Measurements from ENCODE around the gene LRFN2. TPM values are rescaled to one million over a fixed set of nuclear protein-coding genes. Genes with fewer than 3 reads are reported as not detected.

Gene LRFN2
- total and polyA plus RNA-seq, 2 experiments from 2014 or later = 0.29 to 2.5 TPM

- DNase-seq (ENCODE audit: low spot score) (no peak), ATAC-seq (no peak)
- H3K36me3 ChIP-seq (ENCODE audit: insufficient read depth) = no peaks in the 10 kb centered on the region
- H3K36me3 Mint-ChIP-seq (ENCODE audit: low read depth) = no peaks in the 10 kb centered on the region
- no peaks in the 10 kb centered on the region for H3K9me3 Mint-ChIP-seq
- H2AFZ ChIP-seq = no peak overlapping the region
- H3K27ac Mint-ChIP-seq = no peak overlapping the region
- H3F3A ChIP-seq (replicated peaks; ENCODE audit: low read depth) = no peaks in the 10 kb centered on the region
- no peak overlapping the region for H3K4me2 ChIP-seq
- no peaks in the 10 kb centered on the region; the same call in 1 of the 2 replicates for H3K4me1 ChIP-seq (ENCODE audit: insufficient read depth)
- H3K79me2 ChIP-seq (replicated peaks; ENCODE audit: insufficient read depth) = peaks cover 9% of the 10 kb centered on the region; the same call in 1 of the 2 replicates
- no peak overlapping the region for H3K4me3 ChIP-seq
- peaks cover 2% of the 10 kb centered on the region for H3K27me3 Mint-ChIP-seq (ENCODE audit: insufficient read depth, low read depth, poor library complexity)
- no peaks in the 10 kb centered on the region for H4K20me1 ChIP-seq (replicated peaks; ENCODE audit: insufficient read depth)
- no peaks in the 10 kb centered on the region for H3K27me3 ChIP-seq (ENCODE audit: insufficient read depth)
- TF ChIP-seq EZH2 (IDR thresholded peaks at IDR 0.05; ENCODE audit: low read depth, unreplicated experiment) (no peak), ZNF462 (CRISPR knock-in tag; IDR thresholded peaks at IDR 0.05) (no peak)
- H3K4me1 Mint-ChIP-seq = peaks cover 21% of the 10 kb centered on the region
- no peak overlapping the region for H3K4me3 Mint-ChIP-seq
- no peak overlapping the region for H3K27ac ChIP-seq (ENCODE audit: low read depth)
- no peaks in the 10 kb centered on the region for H3K9me2 ChIP-seq (ENCODE audit: insufficient read depth)
Measured at GRCh38 chr6:40579101-40579500, 8.1 kb downstream of the LRFN2 start.

- no peak overlapping the region for H3K4me3 ChIP-seq
- H4K20me1 ChIP-seq (replicated peaks; ENCODE audit: insufficient read depth) = no peaks in the 10 kb centered on the region; the same call in 1 of the 2 replicates
- H3K36me3 ChIP-seq (ENCODE audit: insufficient read depth) = no peaks in the 10 kb centered on the region
- Mint-ChIP-seq H3K27me3 (ENCODE audit: insufficient read depth, low read depth, poor library complexity) (peaks cover 2% of the 10 kb centered on the region), H3K27ac (no peak overlapping the region), H3K9me3 (no peaks in the 10 kb centered on the region), H3K36me3 (ENCODE audit: low read depth) (no peaks in the 10 kb centered on the region), H3K4me1 (peaks cover 12% of the 10 kb centered on the region), H3K4me3 (no peak overlapping the region)
- TF ChIP-seq EZH2phosphoT487 (IDR thresholded peaks at IDR 0.05; ENCODE audit: unreplicated experiment) (no peak), ZNF114 (CRISPR knock-in tag; IDR thresholded peaks at IDR 0.05) (no peak), CTCF (conservative IDR thresholded peaks at IDR 0.05; ENCODE audit: low read depth in 2 of 2) (peak; percentile 32 to 47)
- H3K27ac ChIP-seq (ENCODE audit: low read depth) = no peak overlapping the region
- H3K27me3 ChIP-seq (ENCODE audit: insufficient read depth) = no peaks in the 10 kb centered on the region
- no peak for DNase-seq (ENCODE audit: low spot score)
- no peaks in the 10 kb centered on the region for H3F3A ChIP-seq (replicated peaks; ENCODE audit: low read depth)
- H3K79me2 ChIP-seq (replicated peaks; ENCODE audit: insufficient read depth) = no peaks in the 10 kb centered on the region
- no peaks in the 10 kb centered on the region for H3K9me2 ChIP-seq (ENCODE audit: insufficient read depth)
- no peaks in the 10 kb centered on the region; the same call in 1 of the 2 replicates for H3K4me1 ChIP-seq (ENCODE audit: insufficient read depth)
- no peak overlapping the region for H3K4me2 ChIP-seq
- H2AFZ ChIP-seq = no peak overlapping the region
- peak; percentile 59; the same call in 2 of the 3 replicates for ATAC-seq
Measured at GRCh38 chr6:40577672-40578071, 9.5 kb downstream of the LRFN2 start.

Data from GM23338 (cell line).